SH-SY5Y (cell line): ENCODE measurements around the gene MRC2.

Source experiments
- GATA2 ChIP-seq: IDR thresholded peaks from 2 replicates; pipeline ENCODE4 v1.6.1; 2011; ENCODE audit warnings: mild to moderate bottlenecking, low read depth, low read length
- GATA3 ChIP-seq: IDR thresholded peaks from 2 replicates; pipeline ENCODE4 v1.6.1; 2011; ENCODE audit warnings: low read depth, mild to moderate bottlenecking, low read length, moderate library complexity

DNA sequence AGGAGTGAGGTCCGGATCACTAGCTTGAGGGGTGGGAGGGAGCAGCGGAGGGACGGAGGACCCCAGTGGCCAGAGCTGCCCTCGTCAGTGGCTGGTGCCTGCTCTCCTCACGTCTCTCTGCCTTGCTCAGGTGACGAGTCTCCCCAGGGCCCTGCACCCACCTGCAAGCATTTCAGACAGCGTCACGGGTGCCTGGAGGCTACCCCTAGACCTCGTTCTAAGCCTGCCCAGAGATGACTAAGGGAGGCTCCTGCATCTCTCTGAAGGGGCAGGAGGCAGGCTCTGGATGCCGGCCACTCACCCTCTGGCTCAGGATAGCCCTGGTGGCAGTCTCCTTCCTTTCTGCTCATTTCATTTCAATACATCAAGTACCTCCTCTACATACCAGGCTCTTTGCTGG lies 68.8 kb downstream of the MRC2 start:
- TF ChIP-seq GATA2 (no peak), GATA3 (no peak)
